ENCODE measurements around the gene TSKU. TPM values are rescaled to one million over a fixed set of nuclear protein-coding genes. Genes with fewer than 3 reads are reported as not detected.

TSKU gene
- total RNA-seq, 1 donor from 2014 or later: 32.8 TPM

DNA sequence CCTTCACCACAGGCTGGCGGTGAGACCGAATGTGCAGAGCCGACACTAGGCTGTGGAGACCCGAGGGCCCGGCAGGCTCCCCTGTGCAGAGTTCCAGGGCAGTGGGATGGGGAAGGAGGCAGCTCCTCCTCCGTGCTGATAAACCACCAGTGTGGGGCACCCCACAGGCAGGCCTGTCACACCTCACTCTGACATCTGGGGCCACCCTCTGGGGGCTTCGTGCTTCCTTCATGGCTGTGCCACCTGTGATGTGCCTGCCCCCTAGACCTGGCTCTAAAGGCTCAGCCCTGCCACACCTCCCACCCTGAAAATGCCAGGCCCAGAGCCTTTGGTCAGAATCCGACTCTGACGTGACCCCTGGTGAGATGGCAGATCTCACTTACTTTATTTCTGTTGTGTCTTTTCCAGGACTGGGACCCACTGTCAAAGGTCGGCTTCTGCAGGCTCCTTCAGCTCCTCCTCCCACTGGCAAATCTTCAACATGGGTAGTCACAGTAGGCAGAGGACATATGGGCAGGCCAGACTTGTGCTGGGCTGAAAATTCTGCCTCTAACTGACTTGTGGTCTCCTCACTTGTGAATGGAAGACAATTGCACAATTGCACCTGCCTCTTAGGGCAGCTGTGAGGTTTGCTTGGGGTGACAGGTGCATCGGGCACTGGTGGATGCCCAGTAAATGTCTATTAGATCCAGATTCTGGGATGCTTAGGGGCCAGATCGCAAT lies 46.2 kb upstream of the TSKU start:
- Mint-ChIP-seq H3K4me3 (no peak overlapping the region), H3K27ac (no peak overlapping the region), H3K36me3 (no peaks in the 10 kb centered on the region), H3K4me1 (ENCODE audit: unreplicated experiment) (peaks cover 18% of the 10 kb centered on the region), H3K9me3 (no peaks in the 10 kb centered on the region), H3K27me3 (peaks cover 19% of the 10 kb centered on the region)
- TF ChIP-seq, protein P1, sequence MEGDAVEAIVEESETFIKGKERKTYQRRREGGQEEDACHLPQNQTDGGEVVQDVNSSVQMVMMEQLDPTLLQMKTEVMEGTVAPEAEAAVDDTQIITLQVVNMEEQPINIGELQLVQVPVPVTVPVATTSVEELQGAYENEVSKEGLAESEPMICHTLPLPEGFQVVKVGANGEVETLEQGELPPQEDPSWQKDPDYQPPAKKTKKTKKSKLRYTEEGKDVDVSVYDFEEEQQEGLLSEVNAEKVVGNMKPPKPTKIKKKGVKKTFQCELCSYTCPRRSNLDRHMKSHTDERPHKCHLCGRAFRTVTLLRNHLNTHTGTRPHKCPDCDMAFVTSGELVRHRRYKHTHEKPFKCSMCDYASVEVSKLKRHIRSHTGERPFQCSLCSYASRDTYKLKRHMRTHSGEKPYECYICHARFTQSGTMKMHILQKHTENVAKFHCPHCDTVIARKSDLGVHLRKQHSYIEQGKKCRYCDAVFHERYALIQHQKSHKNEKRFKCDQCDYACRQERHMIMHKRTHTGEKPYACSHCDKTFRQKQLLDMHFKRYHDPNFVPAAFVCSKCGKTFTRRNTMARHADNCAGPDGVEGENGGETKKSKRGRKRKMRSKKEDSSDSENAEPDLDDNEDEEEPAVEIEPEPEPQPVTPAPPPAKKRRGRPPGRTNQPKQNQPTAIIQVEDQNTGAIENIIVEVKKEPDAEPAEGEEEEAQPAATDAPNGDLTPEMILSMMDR (conservative IDR thresholded peaks at IDR 0.05): no peak
- no peak for DNase-seq (ENCODE audit: extremely low spot score, unreplicated experiment)

DNA sequence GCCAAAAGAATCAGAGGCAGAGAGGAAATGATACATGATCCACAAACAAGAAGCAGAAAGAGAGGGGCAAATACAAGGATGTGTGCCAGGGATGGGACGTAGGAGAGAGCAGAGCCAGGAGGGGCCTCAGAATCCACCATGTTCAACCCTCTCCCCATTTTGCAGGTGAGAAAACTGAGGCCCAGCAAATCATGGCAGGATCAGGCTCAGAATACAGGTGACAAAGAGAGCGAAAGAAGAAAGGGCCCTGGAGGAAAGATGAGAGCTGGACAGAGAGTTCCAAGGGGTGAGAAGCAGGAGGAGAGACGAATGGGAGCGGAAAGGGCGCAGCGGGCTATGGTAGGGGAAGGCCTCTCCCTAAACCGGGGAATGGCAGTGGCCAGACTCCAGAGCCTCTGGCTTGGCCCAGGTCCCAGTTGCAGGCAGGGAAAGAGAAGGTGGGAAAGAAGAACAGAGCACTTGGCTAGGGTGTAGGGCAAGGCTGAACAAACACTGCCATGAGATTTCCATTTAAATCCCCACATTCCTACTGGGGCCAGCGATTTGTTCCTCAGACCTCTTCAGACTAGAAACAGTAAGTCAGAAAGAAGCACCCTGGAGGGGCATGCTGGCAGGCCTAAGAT lies 44.4 kb upstream of the TSKU start:
- Mint-ChIP-seq H3K27ac (no peak overlapping the region), H3K9me3 (no peaks in the 10 kb centered on the region), H3K4me1 (ENCODE audit: unreplicated experiment) (peaks cover 24% of the 10 kb centered on the region), H3K36me3 (no peaks in the 10 kb centered on the region), H3K27me3 (peaks cover 19% of the 10 kb centered on the region), H3K4me3 (no peak overlapping the region)
- TF ChIP-seq, protein P1 (conservative IDR thresholded peaks at IDR 0.05): no peak
- no peak for DNase-seq (ENCODE audit: extremely low spot score, unreplicated experiment)

DNA sequence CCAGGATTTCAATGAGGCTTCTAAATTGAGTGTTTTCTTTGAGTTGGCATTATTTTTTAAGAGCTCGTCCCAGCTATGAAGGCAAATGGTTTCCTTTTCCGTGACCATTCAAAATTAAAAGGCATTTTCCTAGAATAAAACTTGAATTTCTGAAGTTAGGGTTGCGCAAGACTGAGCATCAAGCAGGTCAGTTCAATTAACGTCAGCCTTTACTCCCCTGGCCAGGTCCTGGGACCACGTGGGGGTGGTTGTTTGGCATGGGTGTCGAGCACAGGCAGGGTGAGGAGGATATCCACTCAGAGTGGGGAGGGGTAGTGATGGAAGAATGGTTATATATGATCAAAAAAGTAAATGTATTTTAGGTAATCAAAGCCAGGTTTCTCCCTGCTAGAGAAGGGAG lies 43.4 kb upstream of the TSKU start:
- Mint-ChIP-seq H3K4me3 (no peak overlapping the region), H3K9me3 (no peaks in the 10 kb centered on the region), H3K36me3 (no peaks in the 10 kb centered on the region), H3K27me3 (peaks cover 19% of the 10 kb centered on the region), H3K4me1 (ENCODE audit: unreplicated experiment) (peaks cover 25% of the 10 kb centered on the region), H3K27ac (no peak overlapping the region)
- TF ChIP-seq, protein P1 (conservative IDR thresholded peaks at IDR 0.05): no peak
- no peak for DNase-seq (ENCODE audit: extremely low spot score, unreplicated experiment)

DNA sequence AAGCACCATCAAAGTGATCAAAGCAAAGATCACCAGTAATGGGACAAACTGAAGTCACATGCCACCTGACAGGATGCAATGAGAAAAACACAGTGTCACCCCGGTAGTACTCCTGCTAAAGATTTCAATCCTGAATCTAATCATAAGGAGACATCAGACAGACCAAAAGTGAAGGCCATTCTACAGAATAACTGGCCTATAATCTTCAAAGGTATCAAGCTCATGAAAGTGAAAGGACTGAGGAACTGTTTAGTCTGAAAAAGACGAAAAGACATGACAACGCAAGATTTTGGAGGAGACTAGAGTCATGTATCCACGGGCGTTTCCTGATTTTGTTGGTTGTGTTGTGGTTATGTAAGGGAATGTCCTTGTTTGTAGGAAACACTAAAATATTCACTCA lies 42.4 kb upstream of the TSKU start:
- H3K4me3 Mint-ChIP-seq: no peak overlapping the region
- no peaks in the 10 kb centered on the region for H3K36me3 Mint-ChIP-seq
- DNase-seq (ENCODE audit: extremely low spot score, unreplicated experiment): no peak
- H3K27ac Mint-ChIP-seq: no peak overlapping the region
- peaks cover 23% of the 10 kb centered on the region for H3K4me1 Mint-ChIP-seq (ENCODE audit: unreplicated experiment)
- H3K27me3 Mint-ChIP-seq: peaks cover 19% of the 10 kb centered on the region
- TF ChIP-seq, protein P1 (conservative IDR thresholded peaks at IDR 0.05): no peak
- H3K9me3 Mint-ChIP-seq: no peaks in the 10 kb centered on the region

DNA sequence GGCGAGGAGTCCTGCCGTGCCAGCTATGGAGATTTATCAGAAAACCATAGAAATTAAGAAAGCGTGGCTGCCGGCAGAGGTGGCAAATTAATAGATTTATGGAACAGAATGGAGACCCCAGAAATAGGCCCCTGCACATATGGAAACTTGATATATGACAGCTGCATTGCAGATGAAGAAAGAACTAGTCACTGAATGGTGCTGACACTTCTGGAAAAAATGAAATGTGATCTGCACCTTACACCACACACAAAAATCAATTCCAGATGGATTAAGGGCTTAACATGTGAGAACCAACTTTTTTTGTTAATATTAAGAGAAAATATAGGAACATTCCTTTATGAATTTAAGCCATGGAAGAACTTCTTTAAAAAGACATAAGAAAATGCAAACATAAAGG lies 40.3 kb upstream of the TSKU start:
- Mint-ChIP-seq H3K27me3 (peaks cover 14% of the 10 kb centered on the region), H3K27ac (no peak overlapping the region), H3K9me3 (no peaks in the 10 kb centered on the region), H3K36me3 (no peaks in the 10 kb centered on the region), H3K4me3 (no peak overlapping the region), H3K4me1 (ENCODE audit: unreplicated experiment) (peaks cover 29% of the 10 kb centered on the region)
- DNase-seq (ENCODE audit: extremely low spot score, unreplicated experiment): no peak
- TF ChIP-seq, protein P1 (conservative IDR thresholded peaks at IDR 0.05): no peak

All from type B pancreatic cell (in vitro differentiated cells).